Measurements from ENCODE around the gene PRKRIP1.

DNA sequence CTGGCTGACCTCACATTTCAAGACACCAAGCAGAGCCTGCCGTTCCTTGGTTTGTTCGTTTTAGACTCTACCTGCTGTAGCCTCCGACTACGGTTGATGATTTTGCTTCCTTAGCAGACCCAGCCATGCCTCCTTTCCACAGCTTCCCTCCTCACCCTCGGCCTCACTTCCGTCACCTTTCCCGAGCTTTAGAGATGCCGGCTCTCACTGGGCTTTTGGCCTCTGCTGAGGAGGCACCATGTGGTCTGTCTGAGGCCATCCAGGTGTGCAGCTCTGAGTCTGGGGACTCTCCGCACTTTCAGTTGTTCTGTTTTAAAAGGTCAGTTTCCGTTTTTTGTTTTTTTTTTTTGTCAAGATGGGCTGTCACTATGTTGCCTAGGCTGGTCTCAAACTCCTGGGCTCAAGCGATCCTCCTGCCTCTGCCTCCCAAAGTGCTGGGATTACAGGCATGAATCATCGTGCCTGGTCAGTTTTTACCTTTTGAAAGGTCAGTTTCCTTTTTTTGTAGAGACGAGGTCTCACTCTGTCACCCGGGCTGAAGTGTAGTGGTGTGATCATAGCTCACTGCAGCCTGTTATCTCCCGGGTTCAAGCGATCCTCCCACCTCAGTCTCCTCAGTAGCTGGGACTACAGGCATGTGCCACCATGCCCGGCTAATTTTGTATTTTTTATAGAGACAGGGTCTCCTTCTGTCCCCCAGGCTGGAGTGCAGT is 49.0 kb downstream of the PRKRIP1 start:
- no peak for TF ChIP-seq EZH2 (IDR thresholded peaks at IDR 0.05; ENCODE audit: low read length)
- TF ChIP-seq, protein P1, sequence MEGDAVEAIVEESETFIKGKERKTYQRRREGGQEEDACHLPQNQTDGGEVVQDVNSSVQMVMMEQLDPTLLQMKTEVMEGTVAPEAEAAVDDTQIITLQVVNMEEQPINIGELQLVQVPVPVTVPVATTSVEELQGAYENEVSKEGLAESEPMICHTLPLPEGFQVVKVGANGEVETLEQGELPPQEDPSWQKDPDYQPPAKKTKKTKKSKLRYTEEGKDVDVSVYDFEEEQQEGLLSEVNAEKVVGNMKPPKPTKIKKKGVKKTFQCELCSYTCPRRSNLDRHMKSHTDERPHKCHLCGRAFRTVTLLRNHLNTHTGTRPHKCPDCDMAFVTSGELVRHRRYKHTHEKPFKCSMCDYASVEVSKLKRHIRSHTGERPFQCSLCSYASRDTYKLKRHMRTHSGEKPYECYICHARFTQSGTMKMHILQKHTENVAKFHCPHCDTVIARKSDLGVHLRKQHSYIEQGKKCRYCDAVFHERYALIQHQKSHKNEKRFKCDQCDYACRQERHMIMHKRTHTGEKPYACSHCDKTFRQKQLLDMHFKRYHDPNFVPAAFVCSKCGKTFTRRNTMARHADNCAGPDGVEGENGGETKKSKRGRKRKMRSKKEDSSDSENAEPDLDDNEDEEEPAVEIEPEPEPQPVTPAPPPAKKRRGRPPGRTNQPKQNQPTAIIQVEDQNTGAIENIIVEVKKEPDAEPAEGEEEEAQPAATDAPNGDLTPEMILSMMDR (optimal IDR thresholded peaks at IDR 0.05 in 1 of 3, IDR thresholded peaks at IDR 0.05 in 1 of 3, conservative IDR thresholded peaks at IDR 0.05 in 1 of 3; ENCODE audit: extremely low read depth in 1 of 3, insufficient read depth in 2 of 3, low read length in 3 of 3), result no peak
